ENCODE results near the gene SREBF2.

SREBF2 gene

DNA sequence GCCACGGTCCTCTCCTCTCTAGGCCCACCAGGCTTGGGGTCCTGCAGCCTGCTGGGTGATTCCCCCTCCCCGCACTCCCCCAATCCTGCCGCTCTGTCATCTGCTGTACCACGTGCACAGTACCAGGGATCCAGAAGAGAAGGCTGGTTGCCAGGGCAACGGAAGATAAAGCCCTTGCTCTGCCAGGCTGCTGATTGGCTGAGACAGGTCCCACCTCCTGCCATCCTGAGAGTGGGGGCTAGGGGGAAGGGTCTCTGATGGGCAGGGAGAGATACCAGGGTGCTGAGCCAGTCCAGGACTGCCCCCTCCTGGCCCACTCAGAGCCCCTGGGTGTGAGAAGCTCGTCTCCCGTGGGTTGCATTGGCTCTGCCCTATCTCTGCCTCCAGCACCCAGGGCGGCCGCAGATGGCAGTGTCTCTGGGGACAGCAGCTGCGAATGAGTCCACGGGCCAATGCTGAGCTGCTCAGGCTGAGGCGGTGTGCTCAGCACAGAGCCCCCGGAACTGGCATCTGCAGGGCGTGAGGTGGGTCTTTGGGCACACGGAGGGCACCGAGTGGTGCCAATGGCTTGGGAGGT, 119.1 kb downstream of the SREBF2 start, which contains the start of gene SMIM45:
SMIM45 (plus strand) TSS at position 253 of the 577 bp plus-strand sequence.
- H3K4me3 ChIP-seq (ENCODE audit: control insufficient read depth, low read depth, low read length) = no peak within 1 kb of the TSS
- TF ChIP-seq, protein P1, sequence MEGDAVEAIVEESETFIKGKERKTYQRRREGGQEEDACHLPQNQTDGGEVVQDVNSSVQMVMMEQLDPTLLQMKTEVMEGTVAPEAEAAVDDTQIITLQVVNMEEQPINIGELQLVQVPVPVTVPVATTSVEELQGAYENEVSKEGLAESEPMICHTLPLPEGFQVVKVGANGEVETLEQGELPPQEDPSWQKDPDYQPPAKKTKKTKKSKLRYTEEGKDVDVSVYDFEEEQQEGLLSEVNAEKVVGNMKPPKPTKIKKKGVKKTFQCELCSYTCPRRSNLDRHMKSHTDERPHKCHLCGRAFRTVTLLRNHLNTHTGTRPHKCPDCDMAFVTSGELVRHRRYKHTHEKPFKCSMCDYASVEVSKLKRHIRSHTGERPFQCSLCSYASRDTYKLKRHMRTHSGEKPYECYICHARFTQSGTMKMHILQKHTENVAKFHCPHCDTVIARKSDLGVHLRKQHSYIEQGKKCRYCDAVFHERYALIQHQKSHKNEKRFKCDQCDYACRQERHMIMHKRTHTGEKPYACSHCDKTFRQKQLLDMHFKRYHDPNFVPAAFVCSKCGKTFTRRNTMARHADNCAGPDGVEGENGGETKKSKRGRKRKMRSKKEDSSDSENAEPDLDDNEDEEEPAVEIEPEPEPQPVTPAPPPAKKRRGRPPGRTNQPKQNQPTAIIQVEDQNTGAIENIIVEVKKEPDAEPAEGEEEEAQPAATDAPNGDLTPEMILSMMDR (conservative IDR thresholded peaks at IDR 0.05; ENCODE audit: control insufficient read depth, insufficient read depth, low read depth, low read length) = no peak
- no peak for DNase-seq (ENCODE audit: low read depth)

DNA sequence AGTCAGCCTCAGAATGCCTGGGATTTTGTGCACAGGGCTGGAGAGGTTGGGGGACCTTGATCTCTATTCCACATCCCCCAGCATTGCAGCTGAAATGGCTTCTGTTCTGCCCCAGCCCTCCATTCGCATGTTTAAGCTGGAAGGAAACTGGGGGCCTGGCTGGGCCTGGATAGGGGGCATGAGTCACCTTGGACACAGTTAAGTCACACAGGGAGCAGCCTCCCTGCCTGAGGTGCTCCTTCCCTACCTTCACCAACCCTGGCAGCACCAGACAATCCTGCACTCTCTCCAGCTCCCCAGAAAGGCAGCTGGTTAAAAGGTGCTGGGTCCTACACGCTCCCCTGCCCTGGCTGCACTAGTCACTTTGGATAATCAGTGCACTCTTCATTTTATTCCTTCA, 119.8 kb downstream of the SREBF2 start:
- no peak for DNase-seq (ENCODE audit: low read depth)
- no peak overlapping the region for H3K4me3 ChIP-seq (ENCODE audit: control insufficient read depth, low read depth, low read length)

More for the DNA sequence above, 119.8 kb downstream of the SREBF2 start:
- TF ChIP-seq, protein P1 (conservative IDR thresholded peaks at IDR 0.05; ENCODE audit: control insufficient read depth, insufficient read depth, low read depth, low read length) = no peak
